ENCODE results near the gene ENTPD6.
"Not testable (repeated sequence)": the region's sequence is repeated elsewhere in the genome, so short reads cannot be mapped to it uniquely, and the experiment has no call there.

ENTPD6 gene

GRCh38 chr20:25237610-25238318, 42.3 kb downstream of the ENTPD6 start:
- no peaks in the 10 kb centered on the region for H3K36me3 ChIP-seq (ENCODE audit: control insufficient read depth, insufficient read depth, low read length)
- DNase-seq (ENCODE audit: extremely low read depth, insufficient read length): no peak
- TF ChIP-seq CTCF (IDR thresholded peaks at IDR 0.05; ENCODE audit: insufficient read depth, low read length, poor library complexity, severe bottlenecking): no peak
- H3K27me3 ChIP-seq (replicated peaks; ENCODE audit: control insufficient read depth, insufficient read depth, low read length): no peaks in the 10 kb centered on the region
- no peak overlapping the region for H3K4me3 ChIP-seq (replicated peaks; ENCODE audit: low read depth, low read length)

GRCh38 chr20:25238319-25239037, 43.0 kb downstream of the ENTPD6 start:
- no peak for DNase-seq (ENCODE audit: extremely low read depth, insufficient read length)
- H3K36me3 ChIP-seq (ENCODE audit: control insufficient read depth, insufficient read depth, low read length): no peaks in the 10 kb centered on the region
- H3K4me3 ChIP-seq (replicated peaks; ENCODE audit: low read depth, low read length): no peak overlapping the region
- H3K27me3 ChIP-seq (replicated peaks; ENCODE audit: control insufficient read depth, insufficient read depth, low read length): no peaks in the 10 kb centered on the region
- no peak for TF ChIP-seq CTCF (IDR thresholded peaks at IDR 0.05; ENCODE audit: insufficient read depth, low read length, poor library complexity, severe bottlenecking)

- Histone ChIP-seq H3K4me3 (replicated peaks; ENCODE audit: low read depth, low read length) (no peak overlapping the region), H3K27me3 (replicated peaks; ENCODE audit: control insufficient read depth, insufficient read depth, low read length) (no peaks in the 10 kb centered on the region), H3K36me3 (ENCODE audit: control insufficient read depth, insufficient read depth, low read length) (no peaks in the 10 kb centered on the region)
- DNase-seq (ENCODE audit: extremely low read depth, insufficient read length): no peak
- no peak for TF ChIP-seq CTCF (IDR thresholded peaks at IDR 0.05; ENCODE audit: insufficient read depth, low read length, poor library complexity, severe bottlenecking)
These were observed 44.2 kb downstream of the ENTPD6 start for GRCh38 chr20:25239387-25240370.

GRCh38 chr20:25240851-25241658, 45.5 kb downstream of the ENTPD6 start:
- not testable (repeated sequence) for DNase-seq (ENCODE audit: extremely low read depth, insufficient read length); H3K36me3 ChIP-seq (ENCODE audit: control insufficient read depth, insufficient read depth, low read length); H3K27me3 ChIP-seq (replicated peaks; ENCODE audit: control insufficient read depth, insufficient read depth, low read length); H3K4me3 ChIP-seq (replicated peaks; ENCODE audit: low read depth, low read length)

GRCh38 chr20:25241659-25241955, 46.1 kb downstream of the ENTPD6 start:
- not testable (repeated sequence) for DNase-seq (ENCODE audit: extremely low read depth, insufficient read length); H3K27me3 ChIP-seq (replicated peaks; ENCODE audit: control insufficient read depth, insufficient read depth, low read length); H3K4me3 ChIP-seq (replicated peaks; ENCODE audit: low read depth, low read length); H3K36me3 ChIP-seq (ENCODE audit: control insufficient read depth, insufficient read depth, low read length)

- Histone ChIP-seq H3K27me3 (replicated peaks; ENCODE audit: control insufficient read depth, insufficient read depth, low read length) (no peaks in the 10 kb centered on the region), H3K4me3 (replicated peaks; ENCODE audit: low read depth, low read length) (no peak overlapping the region), H3K36me3 (ENCODE audit: control insufficient read depth, insufficient read depth, low read length) (no peaks in the 10 kb centered on the region)
- no peak for TF ChIP-seq CTCF (IDR thresholded peaks at IDR 0.05; ENCODE audit: insufficient read depth, low read length, poor library complexity, severe bottlenecking)
- no peak for DNase-seq (ENCODE audit: extremely low read depth, insufficient read length)
These were observed 46.7 kb downstream of the ENTPD6 start for GRCh38 chr20:25242231-25242630.
